ENCODE data around the gene BCAS1. TPM values are rescaled to one million over a fixed set of nuclear protein-coding genes. Genes with fewer than 3 reads are reported as not detected.
"Not testable (repeated sequence)": the region's sequence is repeated elsewhere in the genome, so short reads cannot be mapped to it uniquely, and the experiment has no call there.

BCAS1 gene
- total RNA-seq, 1 donor, result not detected

- no peaks in the 10 kb centered on the region for H3K27me3 ChIP-seq (ENCODE audit: insufficient read depth, low read length)
- H2AFZ ChIP-seq (ENCODE audit: low read length), result no peak overlapping the region
- H3K79me2 ChIP-seq (ENCODE audit: insufficient read depth, low read length), result no peaks in the 10 kb centered on the region
- no peaks in the 10 kb centered on the region for H4K20me1 ChIP-seq (ENCODE audit: insufficient read depth, low read length)
- no peaks in the 10 kb centered on the region for H3K4me1 ChIP-seq (ENCODE audit: insufficient read depth, low read length)
- no peak overlapping the region for H3K27ac ChIP-seq (ENCODE audit: low read depth, low read length)
- H3K4me3 ChIP-seq (ENCODE audit: insufficient read depth, low read length), result no peak overlapping the region
- no peak for TF ChIP-seq CTCF (IDR thresholded peaks at IDR 0.05; ENCODE audit: extremely low read depth, low read depth, low read length)
- no peaks in the 10 kb centered on the region for H3K36me3 ChIP-seq (ENCODE audit: insufficient read depth, low read length)
- H3K4me2 ChIP-seq (ENCODE audit: insufficient read depth, low read length), result no peak overlapping the region
- no peaks in the 10 kb centered on the region for H3K9me3 ChIP-seq (ENCODE audit: low read depth, low read length)
- DNase-seq (ENCODE audit: insufficient read length, low spot score, missing footprints), result no peak
Observed at GRCh38 chr20:54013471-54013870, 56.9 kb downstream of the BCAS1 start.

- DNase-seq (ENCODE audit: insufficient read length, low spot score, missing footprints), result no peak
- no peaks in the 10 kb centered on the region for H3K36me3 ChIP-seq (ENCODE audit: insufficient read depth, low read length)
- H3K4me1 ChIP-seq (ENCODE audit: insufficient read depth, low read length), result no peaks in the 10 kb centered on the region
- H3K27me3 ChIP-seq (ENCODE audit: insufficient read depth, low read length), result no peaks in the 10 kb centered on the region
- H3K9me3 ChIP-seq (ENCODE audit: low read depth, low read length), result no peaks in the 10 kb centered on the region
- TF ChIP-seq CTCF (IDR thresholded peaks at IDR 0.05; ENCODE audit: extremely low read depth, low read depth, low read length), result no peak
- H4K20me1 ChIP-seq (ENCODE audit: insufficient read depth, low read length), result no peaks in the 10 kb centered on the region
- H3K4me3 ChIP-seq (ENCODE audit: insufficient read depth, low read length), result no peak overlapping the region
- no peak overlapping the region for H3K4me2 ChIP-seq (ENCODE audit: insufficient read depth, low read length)
- no peaks in the 10 kb centered on the region for H3K79me2 ChIP-seq (ENCODE audit: insufficient read depth, low read length)
- no peak overlapping the region for H3K27ac ChIP-seq (ENCODE audit: low read depth, low read length)
- no peak overlapping the region for H2AFZ ChIP-seq (ENCODE audit: low read length)
Observed at GRCh38 chr20:54011346-54011745, 59.0 kb downstream of the BCAS1 start.

- DNase-seq (ENCODE audit: insufficient read length, low spot score, missing footprints); H3K4me3 ChIP-seq (ENCODE audit: insufficient read depth, low read length); H3K9me3 ChIP-seq (ENCODE audit: low read depth, low read length); H2AFZ ChIP-seq (ENCODE audit: low read length); H3K79me2 ChIP-seq (ENCODE audit: insufficient read depth, low read length); H3K27me3 ChIP-seq (ENCODE audit: insufficient read depth, low read length); H3K36me3 ChIP-seq (ENCODE audit: insufficient read depth, low read length); H3K4me2 ChIP-seq (ENCODE audit: insufficient read depth, low read length); H3K4me1 ChIP-seq (ENCODE audit: insufficient read depth, low read length); H4K20me1 ChIP-seq (ENCODE audit: insufficient read depth, low read length); H3K27ac ChIP-seq (ENCODE audit: low read depth, low read length): not testable (repeated sequence)
Observed at GRCh38 chr20:54006216-54006615, 64.2 kb downstream of the BCAS1 start.

GRCh38 chr20:54005524-54005923 lies 64.9 kb downstream of the BCAS1 start:
- no peak for TF ChIP-seq CTCF (IDR thresholded peaks at IDR 0.05; ENCODE audit: extremely low read depth, low read depth, low read length)
- no peak overlapping the region for H2AFZ ChIP-seq (ENCODE audit: low read length)
- no peaks in the 10 kb centered on the region for H3K36me3 ChIP-seq (ENCODE audit: insufficient read depth, low read length)
- no peaks in the 10 kb centered on the region for H4K20me1 ChIP-seq (ENCODE audit: insufficient read depth, low read length)
- H3K4me3 ChIP-seq (ENCODE audit: insufficient read depth, low read length), result no peak overlapping the region
- H3K4me1 ChIP-seq (ENCODE audit: insufficient read depth, low read length), result no peaks in the 10 kb centered on the region
- no peaks in the 10 kb centered on the region for H3K79me2 ChIP-seq (ENCODE audit: insufficient read depth, low read length)
- H3K4me2 ChIP-seq (ENCODE audit: insufficient read depth, low read length), result no peak overlapping the region
- no peak for DNase-seq (ENCODE audit: insufficient read length, low spot score, missing footprints)
- no peaks in the 10 kb centered on the region for H3K27me3 ChIP-seq (ENCODE audit: insufficient read depth, low read length)
- H3K27ac ChIP-seq (ENCODE audit: low read depth, low read length), result no peak overlapping the region
- H3K9me3 ChIP-seq (ENCODE audit: low read depth, low read length), result no peaks in the 10 kb centered on the region

Data from osteoblast (primary cell).